Measurements from ENCODE around the gene DDX50. TPM values are rescaled to one million over a fixed set of nuclear protein-coding genes. Genes with fewer than 3 reads are reported as not detected.

The DDX50 gene
- total and polyA plus RNA-seq, 12 donors, result 13.3 to 45.3 (median 30.9) TPM

GRCh38 chr10:68989317-68989990 is 88.3 kb downstream of the DDX50 start:
- peaks cover 35 to 54% of the 10 kb centered on the region in 2 donors for H3K4me1 ChIP-seq (replicated peaks in 1 of 2)
- no peaks in the 10 kb centered on the region for H3K9me3 ChIP-seq (replicated peaks in 1 of 3)
- peak overlapping the region in 3 of 4 donors; percentile 66 to 74 (median 73) for H3K4me3 ChIP-seq
- DNase-seq, result no peak
- TF ChIP-seq POLR2A (IDR thresholded peaks at IDR 0.05), result no peak
- WGBS, 4 donors, result 18 to 20% (median 18%) methylated on average over 18 to 22 of the region's 22 CpGs
- intact Hi-C loops (cut with DNase I), result no loop called here
- peaks cover 0 to 7% of the 10 kb centered on the region in 2 donors for H3K36me3 ChIP-seq (replicated peaks in 1 of 2)
- no peaks in the 10 kb centered on the region for H3K27me3 ChIP-seq
- peak overlapping the region; percentile 67 to 90 (median 86) for H3K27ac ChIP-seq

- no peaks in the 10 kb centered on the region for H3K27me3 ChIP-seq
- peak overlapping the region; percentile 9 to 71 (median 55) for H3K27ac ChIP-seq
- peak overlapping the region in 1 of 4 donors; percentile 20 for H3K4me3 ChIP-seq
- H3K4me1 ChIP-seq (replicated peaks in 1 of 2), result peaks cover 35 to 56% of the 10 kb centered on the region in 2 donors
- intact Hi-C loops (cut with DNase I), result loop anchor here in 1 of 2 donors (10.0 kb wide), 1 partner anchor 102 kb away; no protein-coding TSS in a partner anchor
- TF ChIP-seq POLR2A (IDR thresholded peaks at IDR 0.05) (no peak), CTCF (IDR thresholded peaks at IDR 0.05) (no peak)
- H3K9me3 ChIP-seq (replicated peaks in 1 of 3), result no peaks in the 10 kb centered on the region
- no peaks in the 10 kb centered on the region for H3K36me3 ChIP-seq (replicated peaks in 1 of 2)
- DNase-seq, result peak; percentile 30 to 86 (median 73)
- 17 to 21% (median 19%) methylated on average over 2 of the region's 2 CpGs for WGBS, 4 donors
Observed at GRCh38 chr10:68992636-68993440, 91.7 kb downstream of the DDX50 start.

Small RNA genes within 50 kb of the gene (small RNA-seq; reads per million reads assigned to genes)
- gene RNU6-571P, result 0 reads per million in 2 donors

Other genes with a start within 250 kb of the DDX50 start
- gene CCAR1, start 180.1 kb upstream of the DDX50 start, total RNA-seq, result 100 to 1,000 TPM in 1 of 9 donors, 10 to 100 TPM in 8; 26.0 to 102 (median 56.9) TPM
- gene CCAR1, start 180.1 kb upstream of the DDX50 start, polyA plus RNA-seq, result 10 to 100 TPM; 94.1 to 99.2 (median 97.6) TPM
- 10 to 100 TPM in 5 of 9 donors, 1 to 10 TPM in 4; 2.2 to 16.5 (median 10.6) TPM for gene STOX1, start 73.8 kb upstream of the DDX50 start, total RNA-seq
- gene STOX1, start 73.8 kb upstream of the DDX50 start, polyA plus RNA-seq, result 10 to 100 TPM in 1 of 3 donors, 1 to 10 TPM in 2; 7.2 to 11.9 (median 7.8) TPM
- gene DDX21, start 54.9 kb downstream of the DDX50 start, total RNA-seq, result 10 to 100 TPM; 18.0 to 86.8 (median 44.8) TPM
- gene DDX21, start 54.9 kb downstream of the DDX50 start, polyA plus RNA-seq, result 10 to 100 TPM; 14.2 to 89.0 (median 15.4) TPM
- gene KIFBP, start 87.5 kb downstream of the DDX50 start, total RNA-seq, result 10 to 100 TPM; 28.4 to 76.2 (median 42.7) TPM
- gene KIFBP, start 87.5 kb downstream of the DDX50 start, polyA plus RNA-seq, result 10 to 100 TPM; 15.1 to 60.4 (median 16.2) TPM
- 100 to 1,000 TPM in 5 of 9 donors, 10 to 100 TPM in 4; 16.5 to 156 (median 106) TPM for gene SRGN, start 186.8 kb downstream of the DDX50 start, total RNA-seq
- gene SRGN, start 186.8 kb downstream of the DDX50 start, polyA plus RNA-seq, result 100 to 1,000 TPM in 1 of 3 donors, 10 to 100 TPM in 2; 31.6 to 125 (median 38.5) TPM
- gene VPS26A, start 222.9 kb downstream of the DDX50 start, total RNA-seq, result 10 to 100 TPM; 16.5 to 59.4 (median 35.3) TPM
- 10 to 100 TPM; 15.6 to 65.2 (median 20.4) TPM for gene VPS26A, start 222.9 kb downstream of the DDX50 start, polyA plus RNA-seq